Kidney (tissue), 14 donors: Measurements from ENCODE around the gene CCDC71L. TPM values are rescaled to one million over a fixed set of nuclear protein-coding genes. Genes with fewer than 3 reads are reported as not detected.
A peak's percentile ranks its signal among the peaks of the same experiment; 100 is the strongest.
"Not testable (repeated sequence)": the region's sequence is repeated elsewhere in the genome, so short reads cannot be mapped to it uniquely, and the experiment has no call there.

Source experiments
- DNase-seq, 5 donors: peaks; one replicate each; pipeline ENCODE4 v3.0.0-alpha.2; 2013 to 2020
- FAIRE-seq: peaks from 2 replicates; lab custom pipeline; 2012; peaks lifted over from hg19 to GRCh38; lab: Jason Lieb, UNC
- H3K27ac ChIP-seq, 2 donors: one replicate each; pipeline ENCODE4 v1.7.0; 2013; ENCODE audit warnings: low read depth in 2 of 2, low read length in 2 of 2, inconsistent platforms in 1 of 2
- H3K27me3 ChIP-seq: one replicate; pipeline ENCODE4 v1.7.1; 2013; ENCODE audit warnings: low read length, inconsistent platforms; ENCODE audit not compliant: control insufficient read depth, insufficient read depth
- H3K36me3 ChIP-seq, 3 donors: one replicate each; pipeline versions ENCODE4 v1.7.0 to v1.7.1; 2013; ENCODE audit warnings: low read length in 3 of 3, control low read depth in 1 of 3, inconsistent platforms in 1 of 3; ENCODE audit not compliant: insufficient read depth in 3 of 3, control insufficient read depth in 2 of 3
- H3K4me1 ChIP-seq, 3 donors: one replicate each; pipeline versions ENCODE4 v1.7.0 to v1.7.1; 2013; ENCODE audit warnings: low read length in 3 of 3, inconsistent platforms in 1 of 3, low read depth in 1 of 3; ENCODE audit not compliant: control insufficient read depth in 2 of 3, insufficient read depth in 2 of 3
- H3K4me3 ChIP-seq, 3 donors: one replicate each; pipeline versions ENCODE4 v1.7.0 to v1.8.1; 2013; ENCODE audit warnings: low read length in 3 of 3, control low read depth in 1 of 3, inconsistent platforms in 1 of 3
- H3K9ac ChIP-seq, 3 donors: one replicate each; pipeline versions ENCODE4 v1.7.0 to v1.7.1; 2013; ENCODE audit warnings: low read length in 3 of 3, control low read depth in 1 of 3, inconsistent platforms in 1 of 3
- H3K9me3 ChIP-seq, 3 donors: one replicate each; pipeline versions ENCODE4 v1.7.0 to v1.7.1; 2013; ENCODE audit warnings: low read length in 3 of 3, control low read depth in 1 of 3, inconsistent platforms in 1 of 3; ENCODE audit not compliant: control insufficient read depth in 2 of 3, insufficient read depth in 1 of 3
- intact Hi-C: fragments of 100-400 bp; cut with DNase I; formaldehyde crosslinking; loops from one replicate; pipeline ENCODE4 v1.11.1; 2022
- polyA plus RNA-seq: library from polyadenylated mRNA; stranded (reverse); fragments of 350-450 nt; fragmentation: Illumina TruSeq; extraction: RNeasy Lipid Tissue Mini Kit (QIAGEN cat#74804); gene quantifications from one replicate; pipeline ENCODE4 v1.2.3, GENCODE V29; 2014; ENCODE audit warnings: low read depth, low replicate concordance; ENCODE audit not compliant: insufficient read depth
- total RNA-seq: library from RNA; stranded (reverse); fragmentation: NEBNext Ultra II Directional; extraction: Animal tissue kit (Norgen Biotek cat#: 25700); gene quantifications from one replicate; pipeline ENCODE4 v1.2.1, GENCODE V29; 2021
- TF ChIP-seq, protein P1 (sequence below): IDR thresholded peaks from 3 replicates; pipeline ENCODE4 v1.5.1; 2012; ENCODE audit warnings: mild to moderate bottlenecking, moderate library complexity, borderline replicate concordance; ENCODE audit not compliant: insufficient read depth; ENCODE audit errors: extremely low read depth
- donor health status: control.
- donor health status: control.
- donor health status: control.
- donor health status: control.
- donor health status: control.
- donor health status: DM: yes; HTN: yes; CAD: no.
- donor health status: Normal renal cell carcinoma (clear cell type).

CCDC71L gene
- total and polyA plus RNA-seq, 2 donors from 2014 or later, result 9.4 to 26.2 TPM

DNA sequence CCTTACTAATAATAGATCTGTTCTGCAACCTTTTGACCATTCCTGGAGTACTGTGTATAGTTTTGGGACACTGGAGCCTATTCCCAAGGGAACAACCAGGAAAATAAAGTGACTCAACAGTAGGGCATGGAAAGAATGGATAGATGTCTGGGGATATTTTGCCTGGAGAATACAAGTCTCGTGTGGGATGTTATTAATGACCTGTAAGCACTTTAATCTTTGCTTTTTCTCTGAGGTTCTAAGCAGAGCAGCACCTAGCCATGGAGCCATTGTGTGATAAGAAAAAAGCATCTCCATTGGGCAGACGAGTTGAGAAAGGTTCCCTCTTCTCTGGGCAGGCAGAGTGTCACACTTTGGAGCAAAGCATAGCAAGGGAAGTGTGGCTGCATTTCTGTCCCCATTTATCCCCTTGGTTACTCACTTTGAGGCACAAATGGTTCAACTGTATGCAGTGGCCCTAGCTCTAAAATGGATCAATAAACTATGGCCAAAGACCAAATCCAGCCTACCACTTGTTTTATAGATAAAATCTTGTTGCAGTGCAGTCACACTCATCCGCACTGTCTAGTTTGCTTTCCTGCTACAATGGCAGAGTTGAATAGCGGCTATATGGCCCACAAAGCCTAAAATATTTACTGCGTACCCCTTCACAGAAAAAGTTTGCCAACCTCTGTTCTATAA is 21.0 kb upstream of the CCDC71L start:
- H3K27ac ChIP-seq, result no peak overlapping the region
- intact Hi-C loops, result no loop called here
- DNase-seq, result no peak
- FAIRE-seq, result no peak
- no peaks in the 10 kb centered on the region for H3K9me3 ChIP-seq
- no peaks in the 10 kb centered on the region for H3K4me1 ChIP-seq
- H3K4me3 ChIP-seq, result no peak overlapping the region
- no peaks in the 10 kb centered on the region for H3K27me3 ChIP-seq
- no peaks in the 10 kb centered on the region for H3K36me3 ChIP-seq
- H3K9ac ChIP-seq, result no peak overlapping the region
- TF ChIP-seq, protein P1, sequence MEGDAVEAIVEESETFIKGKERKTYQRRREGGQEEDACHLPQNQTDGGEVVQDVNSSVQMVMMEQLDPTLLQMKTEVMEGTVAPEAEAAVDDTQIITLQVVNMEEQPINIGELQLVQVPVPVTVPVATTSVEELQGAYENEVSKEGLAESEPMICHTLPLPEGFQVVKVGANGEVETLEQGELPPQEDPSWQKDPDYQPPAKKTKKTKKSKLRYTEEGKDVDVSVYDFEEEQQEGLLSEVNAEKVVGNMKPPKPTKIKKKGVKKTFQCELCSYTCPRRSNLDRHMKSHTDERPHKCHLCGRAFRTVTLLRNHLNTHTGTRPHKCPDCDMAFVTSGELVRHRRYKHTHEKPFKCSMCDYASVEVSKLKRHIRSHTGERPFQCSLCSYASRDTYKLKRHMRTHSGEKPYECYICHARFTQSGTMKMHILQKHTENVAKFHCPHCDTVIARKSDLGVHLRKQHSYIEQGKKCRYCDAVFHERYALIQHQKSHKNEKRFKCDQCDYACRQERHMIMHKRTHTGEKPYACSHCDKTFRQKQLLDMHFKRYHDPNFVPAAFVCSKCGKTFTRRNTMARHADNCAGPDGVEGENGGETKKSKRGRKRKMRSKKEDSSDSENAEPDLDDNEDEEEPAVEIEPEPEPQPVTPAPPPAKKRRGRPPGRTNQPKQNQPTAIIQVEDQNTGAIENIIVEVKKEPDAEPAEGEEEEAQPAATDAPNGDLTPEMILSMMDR, result no peak

DNA sequence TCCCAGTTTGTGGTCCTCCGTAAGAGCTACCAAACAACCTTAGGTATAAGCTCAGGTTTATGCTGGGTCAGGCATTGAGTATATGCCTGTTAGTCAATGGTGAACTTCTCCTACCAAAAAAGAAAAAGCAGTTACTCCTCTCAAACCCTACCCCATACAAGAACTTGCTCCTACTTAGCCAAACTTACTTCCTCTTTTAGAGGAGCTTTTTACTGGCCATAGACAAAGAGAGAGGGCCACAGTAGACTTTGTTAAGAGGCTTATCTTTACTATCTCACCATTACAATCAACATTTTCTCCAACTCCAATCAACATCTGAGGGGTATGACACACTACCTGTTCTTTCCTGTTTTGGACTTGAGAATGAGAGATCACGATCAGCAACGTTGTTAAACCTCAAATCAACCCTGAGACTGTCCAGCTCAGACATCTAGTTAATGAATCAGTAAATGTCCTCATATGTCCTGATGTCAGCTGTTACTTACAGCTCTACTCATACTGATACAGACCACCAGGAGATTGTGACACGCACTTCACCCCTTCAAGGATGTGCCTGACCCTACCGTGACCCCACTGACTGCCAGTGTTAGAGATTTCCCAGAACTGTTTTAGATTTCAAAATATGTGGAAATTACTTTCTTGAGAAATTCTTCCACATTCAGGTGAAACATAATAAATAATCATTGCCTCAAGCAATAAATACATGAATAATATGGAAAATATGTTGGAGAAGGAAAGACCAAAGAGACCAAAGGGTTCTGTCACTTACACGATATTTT is 18.4 kb upstream of the CCDC71L start:
- H3K9ac ChIP-seq, result no peak overlapping the region

DNA sequence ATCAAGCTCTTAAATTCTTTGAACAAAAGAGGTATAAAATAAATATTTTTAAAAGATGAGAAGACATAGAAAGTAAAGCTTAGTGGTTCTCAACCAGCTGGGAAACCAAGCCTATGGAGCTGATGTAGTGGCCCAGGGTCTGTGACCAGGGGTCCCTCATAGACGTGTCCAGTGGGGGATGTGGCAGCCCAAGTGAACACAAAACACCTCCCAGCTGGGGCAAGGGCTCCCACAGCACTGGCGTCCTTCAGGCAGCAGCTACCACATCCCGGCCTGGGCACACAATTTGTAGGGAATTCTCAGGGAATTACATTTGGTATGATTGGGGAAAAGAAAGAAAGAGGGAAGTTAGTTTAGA is 17.8 kb upstream of the CCDC71L start:
- H3K9me3 ChIP-seq, result no peaks in the 10 kb centered on the region
- intact Hi-C loops, result no loop called here
- no peak for FAIRE-seq
- H3K4me1 ChIP-seq, result no peaks in the 10 kb centered on the region
- H3K9ac ChIP-seq, result no peak overlapping the region
- no peaks in the 10 kb centered on the region for H3K27me3 ChIP-seq
- no peak overlapping the region for H3K27ac ChIP-seq
- peak in 1 of 5 donors; percentile 33 for DNase-seq
- H3K36me3 ChIP-seq, result no peaks in the 10 kb centered on the region
- H3K4me3 ChIP-seq, result no peak overlapping the region
- TF ChIP-seq, protein P1, result no peak

More for the DNA sequence above, 18.4 kb upstream of the CCDC71L start:
- FAIRE-seq (no peak), DNase-seq (no peak)
- Histone ChIP-seq H3K9me3 (no peaks in the 10 kb centered on the region), H3K4me1 (no peaks in the 10 kb centered on the region), H3K4me3 (no peak overlapping the region), H3K27me3 (no peaks in the 10 kb centered on the region), H3K36me3 (no peaks in the 10 kb centered on the region), H3K27ac (no peak overlapping the region)
- intact Hi-C loops, result no loop called here
- TF ChIP-seq, protein P1, result no peak

DNA sequence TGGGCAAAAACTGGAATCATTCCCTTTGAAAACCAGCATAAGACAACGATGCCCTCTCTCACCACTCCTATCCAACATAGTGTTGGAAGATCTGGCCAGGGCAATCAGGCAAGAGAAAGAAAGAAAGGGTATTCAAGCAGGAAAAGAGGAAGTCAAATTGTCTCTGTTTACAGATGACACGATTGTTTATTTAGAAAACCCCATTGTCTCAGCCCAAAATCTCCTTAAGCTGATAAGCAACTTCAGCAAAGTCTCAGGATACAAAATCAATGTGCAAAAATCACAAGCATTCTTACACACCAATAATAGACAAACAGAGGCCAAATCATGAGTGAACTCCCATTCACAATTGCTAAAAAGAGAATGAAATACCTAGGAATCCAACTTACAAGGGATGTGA is 15.5 kb upstream of the CCDC71L start:
- H3K9me3 ChIP-seq, H3K4me3 ChIP-seq, H3K27ac ChIP-seq, DNase-seq, FAIRE-seq, H3K36me3 ChIP-seq, H3K27me3 ChIP-seq, intact Hi-C loops, H3K4me1 ChIP-seq, H3K9ac ChIP-seq: not testable (repeated sequence)

DNA sequence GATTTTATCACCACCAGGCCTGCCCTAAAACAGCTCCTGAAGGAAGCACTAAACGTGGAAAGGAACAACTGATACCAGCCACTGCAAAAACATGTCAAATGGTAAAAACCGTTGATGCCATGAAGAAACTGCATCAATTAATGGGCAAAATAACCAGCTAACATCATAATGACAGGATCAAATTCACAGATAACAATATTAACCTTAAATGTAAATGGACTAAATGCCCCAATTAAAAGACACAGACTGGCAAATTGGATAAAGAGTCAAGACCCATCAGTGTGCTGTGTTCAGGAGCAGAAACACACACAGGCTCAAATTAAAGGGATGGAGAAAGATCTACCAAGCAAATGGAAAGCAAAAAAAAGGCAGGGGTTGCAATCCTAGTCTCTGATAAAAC is 12.7 kb upstream of the CCDC71L start:
- H3K9me3 ChIP-seq, H3K27me3 ChIP-seq, FAIRE-seq, H3K27ac ChIP-seq, H3K4me3 ChIP-seq, DNase-seq, intact Hi-C loops, H3K36me3 ChIP-seq, H3K9ac ChIP-seq, H3K4me1 ChIP-seq: not testable (repeated sequence)

DNA sequence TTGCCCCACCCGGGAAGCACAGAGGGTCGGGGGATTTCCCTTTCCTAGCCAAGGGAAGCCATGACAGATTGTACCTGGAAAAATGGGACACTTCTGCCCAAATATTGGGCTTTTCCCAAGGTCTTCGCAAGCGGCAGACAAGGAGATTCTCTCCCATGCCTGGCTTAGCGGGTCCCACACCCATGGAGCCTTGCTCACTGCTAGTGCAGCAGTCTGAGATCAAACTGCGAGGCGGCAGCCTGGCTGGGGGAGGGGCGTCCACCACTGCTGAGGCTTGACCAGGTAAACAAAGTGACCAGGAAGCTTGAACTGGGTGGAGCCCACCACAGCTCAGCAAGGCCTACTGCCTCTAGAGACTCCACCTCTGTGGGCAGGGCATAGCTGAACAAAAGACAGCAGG is 11.0 kb upstream of the CCDC71L start:
- H3K9me3 ChIP-seq, H3K9ac ChIP-seq, H3K4me3 ChIP-seq, FAIRE-seq, H3K27ac ChIP-seq, intact Hi-C loops, H3K27me3 ChIP-seq, H3K4me1 ChIP-seq, H3K36me3 ChIP-seq: not testable (repeated sequence)
- DNase-seq, result peak in 1 of 5 donors; percentile 71
